ENCODE results near the gene B9D1.
"Not testable (repeated sequence)": the region's sequence is repeated elsewhere in the genome, so short reads cannot be mapped to it uniquely, and the experiment has no call there.

The B9D1 gene

DNA sequence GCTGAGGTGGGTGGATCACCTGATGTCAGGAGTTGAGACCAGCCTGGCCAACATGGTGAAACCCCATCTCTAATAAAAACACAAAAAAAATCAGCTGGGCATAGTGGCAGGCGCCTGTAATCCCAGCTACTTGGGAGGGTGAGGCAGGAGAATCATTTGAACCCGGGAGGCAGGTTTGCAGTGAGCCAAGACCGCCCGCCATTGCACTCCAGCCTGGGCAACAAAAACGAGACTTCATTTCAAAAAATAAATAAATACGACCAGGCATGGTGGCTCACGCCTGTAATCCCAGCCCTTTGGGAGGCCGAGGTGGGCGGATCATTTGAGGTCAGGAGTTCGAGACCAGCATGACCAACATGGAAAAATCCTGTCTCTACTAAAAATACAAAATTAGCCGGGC, 9.1 kb downstream of the B9D1 start:
- DNase-seq: not testable (repeated sequence)

DNA sequence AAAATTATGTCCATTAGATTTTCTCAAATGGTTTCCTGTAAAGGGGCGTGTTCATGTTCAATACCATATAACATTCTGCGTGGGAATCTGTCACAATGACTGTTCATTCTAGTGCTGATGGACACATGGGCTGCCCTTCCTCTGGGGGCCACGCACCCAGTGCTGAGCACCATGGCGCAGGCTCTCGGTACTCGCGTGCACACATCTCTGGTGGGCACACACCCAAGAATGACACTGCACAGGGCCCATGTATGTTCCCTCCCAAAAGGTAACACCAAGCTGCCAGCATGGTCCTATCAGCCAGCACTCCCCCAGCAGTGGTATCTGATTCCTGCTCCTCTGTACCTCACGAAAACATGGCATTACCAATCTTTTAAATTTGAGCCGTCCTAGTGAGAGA, 13.7 kb downstream of the B9D1 start:
- no peak for DNase-seq

DNA sequence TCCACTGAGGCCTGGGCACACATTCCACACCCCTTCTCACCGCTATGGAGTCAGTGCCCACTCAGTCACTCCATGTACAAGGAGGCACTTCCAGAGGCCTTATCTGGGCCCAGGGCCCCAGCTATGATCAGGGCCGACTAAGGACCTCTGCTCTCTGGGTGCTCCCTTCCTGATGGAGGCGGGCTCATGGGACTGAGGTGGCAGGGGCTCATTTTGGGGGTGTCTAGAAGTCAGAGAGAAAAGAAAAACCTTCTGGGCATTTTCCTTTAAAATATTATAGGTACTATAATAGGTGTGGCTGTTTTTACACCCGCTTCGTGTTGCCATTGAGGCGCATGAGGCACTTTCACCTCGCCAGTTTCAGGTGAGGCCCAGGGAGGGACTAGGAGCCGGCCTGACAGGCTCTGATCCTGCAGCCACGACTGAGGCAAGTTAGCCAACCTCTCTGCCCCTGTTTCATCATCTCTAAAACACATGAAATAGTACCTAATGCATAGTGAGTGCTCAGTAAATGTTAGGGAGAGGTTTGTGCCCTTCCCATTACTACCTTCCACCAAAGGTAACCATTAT, 14.4 kb downstream of the B9D1 start:
- DNase-seq: no peak

DNA sequence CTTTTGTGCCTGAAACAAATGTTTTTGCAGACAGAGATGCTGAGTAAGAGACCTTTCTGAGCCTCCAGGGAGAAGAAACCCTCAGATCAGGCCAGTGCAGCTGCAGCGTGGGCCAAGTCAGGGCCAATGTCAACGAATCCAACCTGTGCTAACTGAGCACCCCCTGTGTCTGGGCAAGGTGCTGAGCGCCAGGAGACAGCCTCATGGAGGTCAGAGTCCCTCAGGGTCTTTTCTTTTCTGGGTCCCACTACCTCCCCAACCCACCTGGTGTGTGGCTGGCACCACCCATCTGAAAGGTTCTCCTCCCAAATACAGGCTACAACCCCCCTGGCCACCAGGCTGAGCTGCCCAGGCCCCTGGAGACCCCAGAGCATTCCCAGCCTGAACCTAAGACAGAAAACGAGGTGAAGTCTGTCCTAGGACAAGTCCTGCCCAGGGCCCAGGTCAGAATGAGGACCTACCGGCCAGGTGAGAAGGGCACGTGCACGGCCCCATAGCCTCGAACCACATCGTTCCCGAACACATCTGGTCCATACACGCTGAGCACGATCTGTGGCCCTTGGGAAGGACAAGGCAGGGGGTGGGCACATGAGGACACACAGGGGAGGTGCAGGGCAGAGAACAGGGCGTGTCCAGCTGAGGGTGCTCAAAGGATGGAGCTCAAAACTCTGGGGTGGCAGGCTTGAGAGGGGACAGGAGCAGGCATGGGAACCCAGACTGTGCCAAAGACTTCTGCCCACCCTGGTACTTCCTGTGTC, 15.0 kb downstream of the B9D1 start:
- no peak for DNase-seq

DNA sequence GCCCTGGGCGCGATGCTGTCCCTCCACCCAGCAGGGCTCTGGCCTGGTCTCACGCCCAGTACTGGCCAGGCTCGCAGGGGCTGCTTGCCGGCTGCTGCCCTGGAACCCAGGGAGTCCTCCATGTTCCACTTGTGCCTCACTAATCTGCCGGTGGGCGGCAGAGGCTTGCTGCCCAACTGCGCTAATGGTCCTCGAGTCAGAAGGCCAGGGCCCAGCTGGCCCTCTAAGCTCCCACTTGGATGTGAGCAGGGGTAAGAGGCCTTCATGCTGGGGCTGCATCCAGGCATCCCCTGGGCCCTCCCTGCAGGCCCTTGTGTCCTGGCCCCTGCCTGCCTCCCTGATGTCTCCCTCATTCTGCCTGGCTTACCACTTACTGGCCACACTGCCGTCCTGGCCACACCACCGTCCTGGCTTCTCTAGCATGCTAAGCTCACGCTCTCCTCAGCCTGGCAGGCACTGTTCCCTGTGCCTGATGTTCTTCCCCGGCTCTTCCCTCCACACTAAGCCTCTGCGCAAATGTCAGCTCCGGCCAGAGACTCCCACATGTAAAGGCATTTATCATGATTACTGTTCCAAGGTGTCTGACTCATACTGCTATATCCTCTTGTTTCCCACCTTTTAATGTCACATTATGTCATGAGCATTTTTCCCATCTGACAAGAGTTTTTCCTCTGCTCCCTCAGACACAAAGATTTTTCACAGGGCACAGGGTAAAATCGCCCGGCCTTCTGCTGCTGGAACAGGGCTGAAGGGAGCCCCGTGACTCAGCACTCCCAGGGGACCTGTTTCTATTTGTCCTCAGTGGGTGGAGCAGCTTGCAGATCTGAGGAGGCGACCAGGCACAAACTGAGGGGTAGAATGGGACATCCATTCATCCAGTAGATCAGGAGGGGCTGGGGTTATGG, 15.9 kb downstream of the B9D1 start:
- no peak for DNase-seq

DNA sequence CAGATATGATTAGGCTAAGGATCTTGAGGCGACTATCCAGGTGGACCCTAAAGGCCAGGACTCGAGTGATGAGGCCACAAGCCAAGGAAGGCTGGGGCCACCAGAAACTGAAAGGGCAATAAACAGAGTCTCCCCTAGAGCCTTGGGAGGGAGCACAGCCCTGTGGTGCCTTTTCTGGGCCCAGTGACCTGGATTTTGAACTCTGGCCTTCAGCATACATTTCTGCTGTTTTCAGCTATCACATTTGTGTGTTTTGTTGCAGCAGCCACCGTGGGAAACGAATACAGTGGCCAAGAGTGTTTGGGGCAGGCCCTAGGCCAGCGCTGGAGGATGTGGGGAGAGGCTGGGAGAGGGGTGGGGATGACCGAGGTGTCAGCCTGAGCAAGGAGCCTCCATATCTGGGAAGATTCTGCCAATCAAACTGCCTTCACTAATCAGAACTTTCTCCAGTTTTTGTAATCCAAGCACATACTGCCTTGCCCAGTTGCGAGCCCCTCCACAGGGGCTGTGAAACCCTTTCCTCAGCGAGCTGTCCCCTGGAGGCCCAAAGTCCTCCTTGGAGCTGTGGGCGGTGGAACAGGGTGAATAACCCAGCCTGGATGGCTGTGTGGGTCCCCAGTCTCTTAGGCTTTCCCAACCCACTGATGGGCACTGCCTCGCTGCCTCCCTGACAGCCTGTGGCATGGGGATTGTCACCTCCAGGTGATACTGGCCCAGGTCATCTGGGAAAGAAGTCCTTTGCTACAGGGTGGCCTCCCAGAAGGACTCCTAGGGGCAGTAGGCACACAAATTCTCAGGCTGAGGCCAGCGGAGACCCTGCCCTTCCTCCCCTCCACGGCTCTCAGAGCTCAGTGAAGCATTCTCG, 16.8 kb downstream of the B9D1 start:
- no peak for DNase-seq

DNA sequence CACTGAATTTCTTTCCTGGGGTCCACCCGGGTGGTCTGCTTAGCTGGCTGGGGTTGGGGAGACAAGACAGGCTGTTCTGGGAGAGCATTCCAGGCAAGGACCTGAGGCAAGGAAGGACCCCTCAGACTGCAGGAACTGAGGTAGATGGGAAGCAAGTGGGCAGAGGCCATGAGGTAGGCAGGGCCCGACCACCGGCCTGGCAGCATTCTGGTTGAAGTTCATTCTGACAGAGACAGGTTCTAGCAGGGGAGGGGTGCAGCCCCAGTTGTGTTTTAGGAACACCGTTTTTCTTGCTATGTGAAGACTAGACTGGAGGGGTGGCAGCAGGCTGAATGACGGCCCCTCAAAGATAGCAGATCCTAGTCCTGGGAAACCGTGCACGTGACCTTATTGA, 17.5 kb downstream of the B9D1 start:
- DNase-seq: no peak

DNA sequence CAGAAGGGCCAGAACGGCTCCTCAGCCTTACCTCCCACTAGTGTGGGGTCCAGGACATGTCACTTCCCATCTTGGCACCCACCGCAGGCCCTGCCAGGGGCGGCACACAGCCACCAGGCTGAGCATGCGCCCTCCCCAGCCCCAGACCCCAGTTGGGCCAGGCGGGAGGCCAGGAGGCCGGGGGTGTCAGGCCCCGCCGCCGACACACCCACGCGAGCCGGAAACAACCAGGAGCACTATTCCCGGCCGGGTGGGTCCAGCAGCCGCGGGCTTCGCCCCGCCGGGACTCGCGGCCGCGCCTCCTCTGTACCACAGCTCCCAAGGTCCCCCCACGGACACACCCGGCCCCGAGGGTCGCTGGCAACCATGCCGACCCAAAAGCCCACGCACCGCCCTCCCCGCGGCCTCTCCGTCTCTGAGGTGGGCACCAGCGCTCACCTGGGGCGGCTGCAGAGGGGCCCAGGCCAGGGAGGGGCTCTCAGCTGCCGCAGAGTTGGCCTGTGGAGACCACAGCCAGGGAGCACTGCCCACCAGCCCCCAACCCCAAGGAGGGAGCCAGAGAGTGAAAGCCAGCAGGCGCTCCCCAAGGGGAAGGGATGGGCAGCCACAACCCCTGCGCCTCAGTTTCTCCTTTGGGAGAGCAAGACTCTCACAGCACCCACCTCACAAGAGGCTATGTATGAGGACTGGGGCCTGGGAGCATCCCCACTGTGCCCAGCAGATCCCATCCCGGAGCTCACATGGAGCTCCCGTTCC, 18.0 kb downstream of the B9D1 start:
- no peak for DNase-seq

DNA sequence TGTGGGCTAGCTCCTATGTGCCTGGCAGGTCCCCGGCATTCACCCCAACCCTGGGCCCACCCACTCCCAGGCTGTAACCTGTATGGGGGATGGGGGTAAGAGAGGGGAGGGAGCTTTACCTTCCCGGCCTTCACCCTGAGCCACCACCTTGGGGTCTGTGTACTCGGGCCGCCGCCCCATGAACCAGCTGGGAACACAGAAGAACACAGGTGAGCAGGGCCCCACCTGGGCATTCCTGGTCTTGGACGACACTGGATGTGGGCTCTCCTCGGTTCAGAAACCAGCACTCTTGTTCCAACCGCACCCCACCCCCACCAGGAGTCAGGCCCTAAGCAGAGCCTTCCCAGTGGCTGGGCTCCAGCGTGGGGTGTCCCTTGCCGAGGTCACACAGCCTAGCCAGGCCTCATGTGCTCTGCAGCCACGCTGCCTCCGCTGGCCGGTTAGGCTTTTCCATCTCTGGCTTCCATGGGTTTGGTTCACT, 18.8 kb downstream of the B9D1 start:
- no peak for DNase-seq

DNA sequence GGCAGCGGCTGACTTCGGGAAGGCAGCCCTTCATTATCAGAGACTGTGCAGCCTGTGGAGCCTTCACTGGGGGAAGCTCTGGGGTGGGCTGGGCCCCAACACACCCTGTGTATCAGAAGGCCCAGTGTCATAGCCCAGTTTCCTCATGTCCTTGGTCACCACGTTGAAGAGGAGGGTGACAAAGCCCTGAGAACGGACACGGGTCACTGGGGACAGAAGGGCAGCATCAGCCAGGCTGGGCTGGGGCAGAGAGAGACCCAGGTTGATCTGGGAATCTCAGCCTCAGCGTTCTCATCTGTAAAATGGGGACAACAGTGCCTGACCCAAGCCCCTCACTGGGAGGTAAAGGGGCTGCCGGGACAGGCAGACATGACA, 19.3 kb downstream of the B9D1 start:
- DNase-seq: no peak

DNA sequence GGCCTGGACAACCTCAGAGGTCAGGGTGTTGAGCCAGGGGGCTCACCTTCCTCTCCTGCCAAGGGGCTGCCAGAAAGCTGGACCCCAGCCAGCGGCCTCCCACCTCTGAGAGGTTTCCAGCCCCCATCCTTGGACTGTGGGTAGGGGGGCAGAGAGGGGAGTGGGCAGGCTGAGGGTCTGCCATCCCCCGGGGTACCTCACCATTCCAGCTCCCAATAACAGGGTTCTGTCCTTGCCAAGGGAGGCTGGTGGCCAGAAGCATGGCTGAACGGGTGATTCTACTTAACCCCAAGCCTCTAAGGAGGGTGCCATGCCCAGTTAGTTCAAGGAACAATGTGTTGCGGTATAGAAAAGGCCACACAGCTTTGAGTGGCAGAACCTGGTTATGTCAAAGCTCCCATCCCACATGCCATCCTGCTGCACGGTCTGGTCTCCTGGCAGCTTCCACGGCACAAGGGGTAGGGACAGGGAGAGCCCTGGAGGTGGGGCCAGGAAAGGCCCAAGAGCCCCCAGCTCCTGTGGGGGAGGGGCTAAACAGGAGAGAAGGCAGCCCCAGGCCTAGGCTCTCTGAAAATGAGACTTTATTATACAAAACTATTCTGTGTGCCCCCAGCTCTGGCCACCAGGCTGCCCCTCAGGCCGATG, 19.8 kb downstream of the B9D1 start:
- no peak for DNase-seq

DNA sequence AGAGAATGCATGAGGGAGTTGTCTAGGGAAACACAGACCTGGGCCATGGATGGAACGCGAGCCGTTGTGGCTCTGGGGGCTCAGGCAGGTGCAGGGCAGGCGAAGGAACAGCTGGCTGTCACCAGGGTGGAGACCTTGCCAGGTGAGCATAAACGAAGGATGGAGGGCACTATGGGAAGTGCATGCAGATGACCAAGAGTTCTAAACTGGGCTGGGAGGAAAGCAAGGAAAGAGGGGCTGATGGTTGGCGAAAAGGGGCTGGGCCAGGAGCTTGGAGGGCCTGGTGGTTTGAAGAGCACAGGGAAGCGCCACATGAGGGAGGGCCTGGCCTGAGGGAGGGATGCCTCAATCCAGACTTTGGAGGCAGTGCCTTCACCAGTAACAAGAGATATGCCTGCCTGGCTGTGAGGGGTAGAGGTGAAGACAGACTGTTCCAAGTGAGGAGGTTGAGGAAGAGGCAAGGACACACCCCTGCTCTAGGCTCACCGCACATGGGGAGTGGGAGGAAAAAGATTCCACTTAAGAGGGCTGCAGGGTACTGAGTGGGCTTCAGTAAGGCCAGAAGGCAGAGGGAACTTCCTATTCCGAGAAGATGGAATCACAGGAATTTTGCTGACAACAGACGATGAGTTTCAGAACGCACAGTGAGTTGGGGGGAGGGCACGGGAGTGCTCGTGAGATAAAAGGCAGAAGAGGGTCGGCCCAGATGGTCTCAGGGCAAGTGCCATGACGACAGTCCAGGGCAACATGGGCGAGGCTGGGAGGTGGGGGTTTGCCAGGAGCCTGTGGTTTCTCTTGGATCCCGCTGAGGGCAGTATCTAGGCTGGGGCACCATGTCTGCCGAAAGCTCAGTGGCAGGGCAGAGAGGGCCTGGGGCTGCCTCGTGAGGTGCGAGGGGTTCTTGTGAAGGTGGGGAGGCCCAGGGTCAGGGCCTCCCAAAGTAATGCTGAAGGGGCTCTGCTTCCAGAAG, 20.6 kb downstream of the B9D1 start:
- no peak for DNase-seq

DNA sequence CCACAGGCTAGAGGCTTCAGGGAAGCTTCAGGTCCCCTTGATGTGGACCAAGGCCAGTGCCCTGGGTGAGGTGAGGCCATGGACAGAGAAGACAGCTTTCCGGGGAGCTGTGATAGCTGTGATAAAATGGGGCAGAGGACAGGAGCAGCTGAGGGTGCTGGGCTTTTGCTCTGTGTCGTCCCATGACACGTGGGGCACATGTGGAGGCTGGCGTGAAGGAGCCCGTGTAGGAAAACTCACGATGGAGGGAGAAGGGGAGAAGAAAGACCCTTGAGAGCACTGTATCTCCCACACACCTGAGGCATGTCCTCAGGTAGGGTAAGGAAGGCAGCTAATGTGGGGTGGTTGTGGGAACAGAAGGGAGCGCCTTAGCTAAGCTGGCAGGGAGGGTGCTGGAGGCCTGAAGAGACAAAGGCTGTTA, 21.3 kb downstream of the B9D1 start:
- no peak for DNase-seq

DNA sequence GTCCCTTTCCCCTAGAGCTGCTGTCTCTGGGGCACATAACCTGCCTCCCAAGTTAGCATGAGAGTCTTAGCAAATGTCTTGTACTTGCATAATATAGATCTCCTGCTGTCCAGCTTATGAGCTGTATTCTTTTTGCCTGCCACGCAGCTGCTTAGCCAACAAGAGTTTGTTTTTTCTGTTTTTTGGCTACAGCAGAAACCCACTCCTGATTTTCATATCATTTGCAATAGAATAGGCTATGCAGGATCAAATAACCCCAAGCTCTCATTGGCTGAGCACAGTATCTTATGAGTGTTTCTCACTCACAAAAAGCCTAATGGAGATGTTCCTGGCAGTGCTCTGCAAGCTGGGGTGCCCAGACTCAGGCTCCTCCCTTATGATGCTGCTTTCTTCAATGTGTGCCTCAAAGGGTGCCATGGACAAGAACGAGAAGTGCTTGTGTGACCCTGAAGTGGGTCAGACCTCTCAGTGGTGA, 23.1 kb downstream of the B9D1 start:
- no peak for DNase-seq

DNA sequence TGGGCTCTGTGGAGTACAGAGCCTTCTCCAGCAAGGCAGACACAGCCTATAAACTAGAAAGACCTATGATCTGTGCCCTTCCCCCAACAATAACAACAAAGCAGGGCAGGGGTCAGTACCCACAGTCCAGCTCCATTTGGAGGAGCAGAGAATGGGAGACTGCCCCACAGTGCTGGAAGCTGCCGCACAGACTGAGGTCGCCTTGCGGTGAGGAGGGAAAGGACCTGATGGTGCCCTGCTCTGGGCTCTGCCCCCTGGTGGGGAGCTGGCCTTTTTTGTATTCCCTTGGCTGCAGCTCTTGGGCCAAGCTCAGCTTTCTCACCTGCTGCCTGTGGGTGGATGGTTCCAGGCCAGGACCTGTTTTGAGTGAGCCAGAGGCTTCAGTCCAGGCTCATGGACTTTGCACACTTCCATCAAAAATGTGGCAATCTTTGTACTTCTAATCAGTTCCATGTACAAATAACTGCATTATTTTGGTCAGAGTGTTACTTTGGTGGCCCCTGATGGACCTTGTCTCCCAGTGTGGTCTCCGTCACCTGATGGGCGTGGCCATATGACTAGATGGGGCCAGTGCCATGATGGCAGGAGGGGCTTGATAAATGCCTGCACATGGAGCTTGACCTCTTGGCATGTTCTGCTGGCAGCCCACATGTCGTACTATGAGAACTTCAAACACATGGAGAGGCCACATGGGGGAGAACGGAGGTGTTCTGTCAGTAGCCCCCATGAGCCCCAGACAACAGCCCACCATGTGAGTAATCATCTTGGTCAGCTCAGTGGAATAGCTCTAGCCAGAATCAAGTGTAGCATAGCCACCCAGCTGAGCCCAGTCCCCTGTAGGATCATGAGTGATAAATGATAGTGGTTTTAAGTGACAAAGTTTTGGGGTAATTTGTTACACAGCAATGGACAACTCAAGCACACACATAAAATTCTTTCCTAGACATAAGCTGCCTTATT, 24.2 kb downstream of the B9D1 start:
- peak; percentile 65 for DNase-seq

DNA sequence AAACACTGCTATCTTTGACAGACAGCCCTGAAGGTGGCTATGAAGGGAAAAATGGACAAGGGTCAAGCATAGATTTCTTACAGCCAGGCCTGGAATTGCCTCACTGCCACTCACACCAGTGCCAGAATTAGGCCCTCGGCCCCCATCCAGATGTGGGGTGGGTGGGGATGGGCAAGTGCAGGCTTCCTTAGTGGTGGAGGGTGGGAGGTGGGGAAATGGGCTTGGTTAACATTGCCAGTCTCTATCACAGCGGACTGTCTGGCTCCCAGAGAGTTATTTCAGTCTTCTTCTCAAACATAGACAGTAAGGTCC, 24.9 kb downstream of the B9D1 start:
- no peak for DNase-seq

DNA sequence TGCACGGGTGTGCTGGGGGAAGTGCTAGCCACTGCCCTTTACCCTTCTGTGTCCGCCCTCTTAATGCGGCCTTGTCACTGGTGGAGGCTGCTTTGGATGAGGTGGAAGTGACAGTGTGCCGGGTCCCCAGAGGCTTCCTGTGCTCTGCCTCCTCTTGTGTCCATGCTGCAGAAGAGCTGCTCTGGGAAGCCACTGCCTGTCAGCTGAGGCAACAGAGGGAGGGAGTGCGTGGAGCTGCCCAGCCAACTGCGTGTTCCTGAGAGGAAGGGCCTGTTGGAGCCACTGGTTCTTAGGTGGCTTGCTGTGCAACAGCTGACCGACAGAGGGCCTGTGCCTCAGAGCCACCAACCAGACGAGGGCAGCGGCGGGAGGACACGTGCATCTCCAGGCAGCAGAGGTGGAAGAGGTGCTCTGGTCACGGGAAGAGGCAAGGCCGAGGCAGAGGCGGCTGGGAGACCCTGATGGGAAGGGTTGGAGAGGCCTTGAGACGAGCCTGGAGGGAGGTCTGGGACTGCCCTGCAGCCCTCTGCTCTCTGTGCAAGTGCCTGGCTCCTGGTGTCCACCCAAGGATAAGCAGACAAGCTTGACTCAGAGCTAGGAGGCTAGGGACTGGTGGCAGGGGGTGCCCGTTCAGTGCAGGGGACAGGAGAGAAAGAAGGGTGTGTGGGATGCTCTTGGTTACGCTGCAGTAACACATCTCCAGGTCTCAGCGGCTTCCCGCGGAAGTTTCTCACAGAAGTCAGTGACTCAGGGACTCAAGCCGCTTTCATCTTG, 25.4 kb downstream of the B9D1 start:
- no peak for DNase-seq

DNA sequence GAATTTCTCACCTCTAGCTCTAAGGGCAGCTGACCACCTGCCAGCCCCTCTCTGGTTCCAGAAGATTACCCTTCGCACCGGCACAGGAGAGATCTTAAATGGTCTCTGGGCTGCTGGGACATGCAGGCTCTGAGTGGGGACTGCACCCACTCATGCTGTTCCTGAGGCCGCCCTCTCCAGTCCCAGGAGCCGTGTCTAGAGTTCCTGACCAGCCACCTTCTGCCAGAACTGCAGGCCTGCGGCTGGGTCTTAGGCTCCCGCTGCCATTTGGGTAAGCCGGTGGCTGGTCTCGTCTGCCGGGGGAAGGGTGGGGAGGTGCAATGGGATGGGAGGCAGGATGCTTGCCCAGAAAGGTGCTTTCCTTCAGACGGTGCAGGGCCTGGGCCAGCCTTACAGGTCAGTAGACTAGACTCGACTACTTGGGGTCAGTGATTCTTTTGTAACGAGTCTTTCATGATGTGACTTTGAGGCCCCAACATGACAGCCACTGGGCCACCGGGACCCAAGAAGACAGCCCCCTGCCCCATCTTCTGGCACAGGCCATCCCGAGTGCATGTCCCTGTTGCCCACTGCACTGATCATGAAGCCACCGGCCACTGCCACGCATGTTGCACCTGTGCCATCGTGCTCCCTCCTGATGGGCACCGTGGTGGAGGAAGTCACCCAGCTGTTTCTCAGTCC, 26.4 kb downstream of the B9D1 start:
- no peak for DNase-seq

Measured in stimulated activated CD4-positive, alpha-beta T cell treated with anti-CD3 and anti-CD28 coated beads, Interleukin-4, amount 100 ng/mL, for 1 hour (primary cell).